IPS-18c (cell line): ENCODE measurements around the gene PLN.

Experiments used
- H3K4me3 ChIP-seq: 2 replicates; pipeline ENCODE4 v1.7.0; 2013; ENCODE audit warnings: low read depth, mild to moderate bottlenecking, low read length, moderate library complexity; ENCODE audit not compliant: insufficient read depth
- H3K9me3 ChIP-seq: one replicate; pipeline ENCODE4 v1.6.1; 2013; ENCODE audit warnings: mild to moderate bottlenecking, low read length, moderate library complexity; ENCODE audit not compliant: control insufficient read depth, insufficient read depth

Gene PLN

GRCh38 chr6:118548136-118548535 lies at the start of gene PLN:
Gene PLN, plus strand, starts transcription at chr6:118548296. Its CDS starts 10,626 bp downstream, at chr6:118558922.
- no peak within 1 kb of the TSS for H3K4me3 ChIP-seq
- H3K9me3 ChIP-seq: no peaks in the 10 kb centered on the region

- Histone ChIP-seq H3K9me3 (peaks cover 2% of the 10 kb centered on the region), H3K4me3 (no peak overlapping the region)
Measured at GRCh38 chr6:118500130-118501015, 47.7 kb upstream of the PLN start.

- H3K4me3 ChIP-seq: no peak overlapping the region
- peaks cover 2% of the 10 kb centered on the region for H3K9me3 ChIP-seq
Measured at GRCh38 chr6:118501099-118501498, 47.0 kb upstream of the PLN start.

GRCh38 chr6:118501765-118502164 lies 46.3 kb upstream of the PLN start:
- no peak overlapping the region for H3K4me3 ChIP-seq

GRCh38 chr6:118502169-118502568 lies 45.9 kb upstream of the PLN start:
- Histone ChIP-seq H3K9me3 (peaks cover 2% of the 10 kb centered on the region), H3K4me3 (no peak overlapping the region)

More at GRCh38 chr6:118501765-118502164, 46.3 kb upstream of the PLN start:
- peaks cover 2% of the 10 kb centered on the region for H3K9me3 ChIP-seq

- Histone ChIP-seq H3K9me3 (peaks cover 2% of the 10 kb centered on the region), H3K4me3 (no peak overlapping the region)
Measured at GRCh38 chr6:118504611-118505010, 43.5 kb upstream of the PLN start.

GRCh38 chr6:118505656-118506055 lies 42.4 kb upstream of the PLN start:
- Histone ChIP-seq H3K9me3 (peaks cover 1% of the 10 kb centered on the region), H3K4me3 (no peak overlapping the region)

GRCh38 chr6:118506071-118506638 lies 41.9 kb upstream of the PLN start:
- no peaks in the 10 kb centered on the region for H3K9me3 ChIP-seq
- no peak overlapping the region for H3K4me3 ChIP-seq

- no peak overlapping the region for H3K4me3 ChIP-seq
- no peaks in the 10 kb centered on the region for H3K9me3 ChIP-seq
Measured at GRCh38 chr6:118507636-118508035, 40.5 kb upstream of the PLN start.

GRCh38 chr6:118509009-118509617 lies 39.0 kb upstream of the PLN start:
- Histone ChIP-seq H3K9me3 (no peaks in the 10 kb centered on the region), H3K4me3 (no peak overlapping the region)

GRCh38 chr6:118511930-118512715 lies 36.0 kb upstream of the PLN start:
- Histone ChIP-seq H3K4me3 (no peak overlapping the region), H3K9me3 (no peaks in the 10 kb centered on the region)

GRCh38 chr6:118514689-118515088 lies 33.4 kb upstream of the PLN start:
- Histone ChIP-seq H3K4me3 (no peak overlapping the region), H3K9me3 (no peaks in the 10 kb centered on the region)

- Histone ChIP-seq H3K9me3 (no peaks in the 10 kb centered on the region), H3K4me3 (no peak overlapping the region)
Measured at GRCh38 chr6:118522422-118522821, 25.7 kb upstream of the PLN start.

- H3K9me3 ChIP-seq: no peaks in the 10 kb centered on the region
Measured at GRCh38 chr6:118523216-118523615, 24.9 kb upstream of the PLN start.

GRCh38 chr6:118524686-118525085 lies 23.4 kb upstream of the PLN start:
- Histone ChIP-seq H3K4me3 (no peak overlapping the region), H3K9me3 (no peaks in the 10 kb centered on the region)

More at GRCh38 chr6:118523216-118523615, 24.9 kb upstream of the PLN start:
- H3K4me3 ChIP-seq: no peak overlapping the region

GRCh38 chr6:118525913-118526780 lies 21.9 kb upstream of the PLN start:
- Histone ChIP-seq H3K9me3 (no peaks in the 10 kb centered on the region), H3K4me3 (no peak overlapping the region)
